H1 (cell line): ENCODE results near the gene PLG. TPM values are rescaled to one million over a fixed set of nuclear protein-coding genes. Genes with fewer than 3 reads are reported as not detected.

ENCODE experiments used
- CBX5 ChIP-seq: fragments of 300-800, 300-1000 bp; sonication (generic); IDR thresholded peaks from 2 replicates; pipeline ENCODE4 v1.7.1; 2016; ENCODE audit warnings: antibody characterized with exemption, low read length, low read depth
- KDM1A ChIP-seq: fragments of 200-600, 300-600 bp; sonication (generic); IDR thresholded peaks from 2 replicates; pipeline ENCODE4 v1.7.1; 2016; ENCODE audit warnings: mild to moderate bottlenecking, low read length, borderline replicate concordance
- RAD21 ChIP-seq, 2 experiments: IDR thresholded peaks in 1 of 2; conservative IDR thresholded peaks in 1 of 2; 2 replicates each; pipeline ENCODE4 v1.6.1; 2011; ENCODE audit warnings: low read depth in 2 of 2, low read length in 2 of 2, improper control_type of control experiment in 1 of 2, inconsistent platforms in 1 of 2, mild to moderate bottlenecking in 1 of 2, moderate library complexity in 1 of 2
- SP4 ChIP-seq: IDR thresholded peaks from 2 replicates; pipeline ENCODE4 v1.6.1; 2012; ENCODE audit warnings: low read length, inconsistent platforms
- polyA plus RNA-seq, 7 experiments: library from polyadenylated mRNA; depleted of rRNA in 3 of 7; stranded (reverse) in 5 of 7; unstranded in 2 of 7; fragments of >200 nt in 5 of 7; fragments of 200-250 nt in 2 of 7; gene quantifications; 1 replicate in 5 of 7; 2 replicates in 1 of 7; 4 replicates in 1 of 7; pipeline versions ENCODE4 v1.2.1 to v1.2.3, GENCODE V29; 2011 to 2013; ENCODE audit warnings: missing spikeins in 2 of 7, mixed read lengths in 2 of 7
- total RNA-seq: library from RNA; stranded (reverse); fragmentation: NEBNext Ultra II Directional; extraction: Animal tissue kit (Norgen Biotek cat#: 25700); gene quantifications from 2 replicates; pipeline ENCODE4 v1.2.1, GENCODE V29; 2021
- TF ChIP-seq, protein P1 (sequence below), 3 experiments: IDR thresholded peaks; 1 replicate in 2 of 3; 2 replicates in 1 of 3; pipeline versions ENCODE4 v1.5.1 to v1.6.1; 2011; ENCODE audit warnings: low read length in 3 of 3, mild to moderate bottlenecking in 3 of 3, inconsistent platforms in 2 of 3, low read depth in 1 of 3, moderate library complexity in 1 of 3; ENCODE audit not compliant: insufficient read depth in 1 of 3; ENCODE audit errors: control extremely low read depth in 1 of 3

Gene PLG
- total and polyA plus RNA-seq, 2 of the 8 experiments (the other 6 are each of a cell fraction or from before 2014, with no cell fraction given) = not detected

DNA sequence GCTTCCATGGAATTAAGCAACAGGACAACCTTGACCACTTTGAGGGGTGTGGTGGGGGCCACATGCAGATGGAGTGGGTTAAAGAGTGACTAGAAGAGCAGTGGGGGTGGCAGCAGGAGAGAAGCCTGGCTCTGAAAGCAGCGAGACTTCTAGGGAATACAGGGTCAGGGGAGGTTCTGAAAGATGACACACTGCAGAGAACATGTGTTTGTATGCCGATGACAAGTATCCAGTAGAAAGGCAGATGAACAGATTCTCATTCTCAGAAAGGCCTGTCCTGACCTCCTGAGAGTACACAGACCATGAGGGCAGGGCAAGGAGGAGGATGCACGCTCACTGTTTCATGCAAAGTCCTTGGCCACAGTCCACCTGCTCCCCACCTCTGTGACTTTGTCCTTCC is 40.8 kb upstream of the PLG start (continued):
- no peak for TF ChIP-seq RAD21 (IDR thresholded peaks at IDR 0.05 in 1 of 2, conservative IDR thresholded peaks at IDR 0.05 in 1 of 2; ENCODE audit: low read depth in 2 of 2, low read length in 2 of 2)
- no peak for TF ChIP-seq CBX5
- no peak for TF ChIP-seq KDM1A
- TF ChIP-seq, protein P1, sequence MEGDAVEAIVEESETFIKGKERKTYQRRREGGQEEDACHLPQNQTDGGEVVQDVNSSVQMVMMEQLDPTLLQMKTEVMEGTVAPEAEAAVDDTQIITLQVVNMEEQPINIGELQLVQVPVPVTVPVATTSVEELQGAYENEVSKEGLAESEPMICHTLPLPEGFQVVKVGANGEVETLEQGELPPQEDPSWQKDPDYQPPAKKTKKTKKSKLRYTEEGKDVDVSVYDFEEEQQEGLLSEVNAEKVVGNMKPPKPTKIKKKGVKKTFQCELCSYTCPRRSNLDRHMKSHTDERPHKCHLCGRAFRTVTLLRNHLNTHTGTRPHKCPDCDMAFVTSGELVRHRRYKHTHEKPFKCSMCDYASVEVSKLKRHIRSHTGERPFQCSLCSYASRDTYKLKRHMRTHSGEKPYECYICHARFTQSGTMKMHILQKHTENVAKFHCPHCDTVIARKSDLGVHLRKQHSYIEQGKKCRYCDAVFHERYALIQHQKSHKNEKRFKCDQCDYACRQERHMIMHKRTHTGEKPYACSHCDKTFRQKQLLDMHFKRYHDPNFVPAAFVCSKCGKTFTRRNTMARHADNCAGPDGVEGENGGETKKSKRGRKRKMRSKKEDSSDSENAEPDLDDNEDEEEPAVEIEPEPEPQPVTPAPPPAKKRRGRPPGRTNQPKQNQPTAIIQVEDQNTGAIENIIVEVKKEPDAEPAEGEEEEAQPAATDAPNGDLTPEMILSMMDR (IDR thresholded peaks at IDR 0.05; ENCODE audit: control extremely low read depth in 1 of 3, insufficient read depth in 1 of 3, low read depth in 1 of 3, low read length in 3 of 3) = no peak
- TF ChIP-seq SP4 = no peak
